T-helper 1 cell treated with Interleukin-12 subunit alpha and Interleukin-12 subunit beta and Interleukin-4 antibody, amounts not matched to agents 30 μg/mL and 1 μg/mL, for 36 hours (primary cell): Measurements from ENCODE around the gene FBXW12.

Source experiments
- H3K27ac Mint-ChIP-seq: one replicate; pipeline ENCODE4 v1.8.0; 2021; ENCODE audit warnings: mild to moderate bottlenecking, mixed read lengths
- H3K27me3 Mint-ChIP-seq: one replicate; pipeline ENCODE4 v1.8.0; 2021; ENCODE audit warnings: low read depth, mixed read lengths
- H3K36me3 Mint-ChIP-seq: one replicate; pipeline ENCODE4 v1.8.0; 2021; ENCODE audit warnings: low read depth, mixed read lengths
- H3K4me1 Mint-ChIP-seq: one replicate; pipeline ENCODE4 v1.8.0; 2021; ENCODE audit warnings: low read depth, mixed read lengths
- H3K4me3 Mint-ChIP-seq: one replicate; pipeline ENCODE4 v1.8.0; 2021; ENCODE audit warnings: mild to moderate bottlenecking, moderate library complexity, mixed read lengths
- H3K9me3 Mint-ChIP-seq: one replicate; pipeline ENCODE4 v1.8.0; 2021; ENCODE audit warnings: mixed read lengths

Gene FBXW12

DNA sequence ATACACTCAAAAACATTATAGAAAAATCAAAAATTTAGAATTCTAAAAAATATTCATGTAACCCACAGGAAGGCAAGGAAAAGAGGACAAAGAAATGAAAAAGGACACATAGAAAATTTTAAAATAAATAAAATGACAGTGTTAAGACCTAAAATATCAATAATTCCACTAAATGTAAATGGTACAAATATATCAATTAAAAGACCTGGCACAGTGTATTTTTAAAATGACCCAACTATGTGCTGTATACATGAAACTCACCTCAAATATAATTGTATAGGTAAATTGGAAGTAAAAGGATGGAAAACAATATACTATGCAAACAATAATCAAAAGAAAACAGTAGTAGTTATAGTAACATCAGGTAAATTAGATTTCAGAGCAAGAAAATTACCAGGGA lies 10.1 kb upstream of the FBXW12 start:
- H3K4me1 Mint-ChIP-seq, result peaks cover 2% of the 10 kb centered on the region
- H3K27me3 Mint-ChIP-seq, result peaks cover 36% of the 10 kb centered on the region
- H3K9me3 Mint-ChIP-seq, result peaks cover 22% of the 10 kb centered on the region
- H3K27ac Mint-ChIP-seq, result no peak overlapping the region
- H3K4me3 Mint-ChIP-seq, result no peak overlapping the region
- H3K36me3 Mint-ChIP-seq, result no peaks in the 10 kb centered on the region

DNA sequence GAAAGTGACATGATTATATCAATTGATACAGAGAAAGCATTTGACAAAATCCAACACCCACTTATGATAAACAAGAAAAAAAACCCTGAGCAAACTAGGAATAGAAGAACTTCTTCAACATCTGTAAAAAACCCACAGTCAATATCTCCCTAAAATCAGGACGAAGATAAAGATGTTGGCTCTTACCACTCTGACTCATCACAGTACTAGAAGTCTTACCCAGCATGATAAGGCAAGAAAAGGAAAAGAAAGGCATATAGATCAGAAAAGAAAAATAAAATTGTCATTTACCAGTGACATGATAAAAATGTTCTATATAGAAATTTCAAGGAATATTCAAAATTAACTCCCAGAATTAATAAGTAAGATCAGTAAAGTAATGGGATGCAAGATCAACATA lies 7.2 kb upstream of the FBXW12 start:
- Mint-ChIP-seq H3K36me3 (no peaks in the 10 kb centered on the region), H3K27ac (no peak overlapping the region), H3K9me3 (peaks cover 22% of the 10 kb centered on the region), H3K27me3 (peaks cover 28% of the 10 kb centered on the region), H3K4me1 (peaks cover 2% of the 10 kb centered on the region), H3K4me3 (no peak overlapping the region)

DNA sequence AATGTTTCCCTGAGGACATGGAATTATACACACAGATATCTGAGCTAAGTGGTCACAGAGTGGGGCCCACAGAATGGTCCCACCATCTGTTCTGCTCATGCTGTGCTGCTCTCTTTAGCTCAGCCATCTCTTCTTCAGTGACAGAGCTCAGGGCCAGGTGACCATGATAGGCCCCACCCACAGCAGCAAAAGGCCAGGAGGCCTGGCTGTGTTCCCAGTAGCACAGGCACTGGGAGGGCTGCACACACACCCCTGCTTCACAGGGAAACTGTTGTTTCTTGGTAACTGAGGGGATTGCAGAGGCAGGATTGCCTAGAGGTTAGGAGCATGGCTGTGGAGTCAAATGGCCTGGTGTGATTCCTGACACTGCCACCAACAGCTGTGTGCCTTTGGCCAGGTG lies 4.8 kb upstream of the FBXW12 start:
- Mint-ChIP-seq H3K27me3 (peaks cover 14% of the 10 kb centered on the region), H3K4me3 (no peak overlapping the region), H3K9me3 (peaks cover 12% of the 10 kb centered on the region), H3K27ac (no peak overlapping the region), H3K36me3 (no peaks in the 10 kb centered on the region), H3K4me1 (peaks cover 2% of the 10 kb centered on the region)

DNA sequence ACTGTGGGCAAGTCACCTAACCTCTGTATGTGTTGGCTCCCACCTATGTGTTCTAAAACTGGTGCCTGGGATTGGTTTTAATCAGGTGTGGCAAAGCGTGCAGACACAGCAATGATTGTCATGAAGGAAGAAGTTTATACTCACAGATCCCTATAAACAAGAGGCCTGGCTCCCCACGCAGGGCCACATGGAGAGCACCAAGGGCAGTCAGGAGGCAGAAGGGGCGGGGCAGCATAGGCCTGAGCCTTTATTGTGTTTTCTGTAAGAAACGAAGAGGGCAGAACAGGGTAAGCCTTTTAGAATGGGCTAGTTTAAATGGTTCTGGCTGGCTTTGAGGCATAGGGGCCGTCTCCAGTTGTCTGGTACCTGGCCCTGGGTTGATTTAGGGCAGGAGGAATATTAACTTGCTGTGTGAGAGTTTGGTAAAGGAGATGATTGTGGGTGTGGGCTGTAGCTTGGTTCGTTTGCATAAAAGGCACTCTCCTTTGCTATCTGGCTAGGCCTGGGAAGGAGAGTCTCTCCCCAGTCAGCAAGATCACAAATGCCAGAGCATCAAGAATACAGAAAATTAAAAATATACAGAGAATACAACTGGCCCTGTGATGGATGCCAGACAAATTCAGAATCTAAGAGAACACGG lies 2.2 kb upstream of the FBXW12 start:
- Mint-ChIP-seq H3K4me3 (no peak overlapping the region), H3K36me3 (no peaks in the 10 kb centered on the region), H3K4me1 (peaks cover 1% of the 10 kb centered on the region), H3K9me3 (peaks cover 2% of the 10 kb centered on the region), H3K27ac (no peak overlapping the region), H3K27me3 (peaks cover 3% of the 10 kb centered on the region)

DNA sequence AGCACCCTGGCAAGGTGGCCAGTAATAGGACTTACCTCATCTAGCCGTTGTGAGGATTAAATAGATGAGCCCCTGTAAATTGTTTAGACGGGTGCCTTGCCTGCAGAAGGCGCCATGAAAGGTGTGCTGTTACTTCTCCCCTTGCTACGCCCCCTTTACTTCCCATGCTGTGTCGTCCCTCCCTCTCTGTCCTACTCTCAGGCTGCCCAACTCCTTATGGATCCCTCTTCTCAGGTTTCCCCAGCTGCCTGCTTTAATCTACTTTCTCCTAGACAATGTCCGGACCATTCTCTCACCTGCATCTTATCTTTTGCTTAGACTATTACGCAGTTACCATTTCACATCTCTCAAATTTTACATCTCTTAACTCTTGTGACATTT lies 1.7 kb upstream of the FBXW12 start:
- H3K9me3 Mint-ChIP-seq, result no peaks in the 10 kb centered on the region
- H3K4me3 Mint-ChIP-seq, result no peak overlapping the region
- H3K27me3 Mint-ChIP-seq, result no peaks in the 10 kb centered on the region
- H3K4me1 Mint-ChIP-seq, result no peaks in the 10 kb centered on the region
- no peaks in the 10 kb centered on the region for H3K36me3 Mint-ChIP-seq
- no peak overlapping the region for H3K27ac Mint-ChIP-seq

DNA sequence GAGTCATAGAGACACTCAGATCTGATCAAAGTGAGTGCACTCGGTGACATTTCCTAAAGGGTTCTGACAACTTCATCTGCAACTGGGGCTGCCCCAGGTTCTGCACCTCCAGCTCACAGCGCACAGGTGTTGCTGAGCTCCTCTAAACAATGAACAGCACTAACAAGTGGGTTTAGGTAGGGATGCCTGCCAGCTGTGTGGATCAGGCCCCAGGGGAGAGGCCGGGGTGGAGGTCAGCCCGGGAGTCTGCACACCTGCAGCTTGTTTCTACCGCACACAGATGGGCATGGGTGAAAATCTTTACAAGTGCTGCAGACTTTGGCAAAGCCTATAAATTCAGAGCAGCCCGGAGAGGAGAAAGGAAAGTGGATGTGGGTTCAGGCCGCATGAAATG lies 355 bp downstream of the FBXW12 start:
- H3K9me3 Mint-ChIP-seq, result no peaks in the 10 kb centered on the region
- H3K27ac Mint-ChIP-seq, result no peak overlapping the region
- H3K4me3 Mint-ChIP-seq, result no peak overlapping the region
- peaks cover 3% of the 10 kb centered on the region for H3K27me3 Mint-ChIP-seq
- no peaks in the 10 kb centered on the region for H3K4me1 Mint-ChIP-seq
- H3K36me3 Mint-ChIP-seq, result no peaks in the 10 kb centered on the region

DNA sequence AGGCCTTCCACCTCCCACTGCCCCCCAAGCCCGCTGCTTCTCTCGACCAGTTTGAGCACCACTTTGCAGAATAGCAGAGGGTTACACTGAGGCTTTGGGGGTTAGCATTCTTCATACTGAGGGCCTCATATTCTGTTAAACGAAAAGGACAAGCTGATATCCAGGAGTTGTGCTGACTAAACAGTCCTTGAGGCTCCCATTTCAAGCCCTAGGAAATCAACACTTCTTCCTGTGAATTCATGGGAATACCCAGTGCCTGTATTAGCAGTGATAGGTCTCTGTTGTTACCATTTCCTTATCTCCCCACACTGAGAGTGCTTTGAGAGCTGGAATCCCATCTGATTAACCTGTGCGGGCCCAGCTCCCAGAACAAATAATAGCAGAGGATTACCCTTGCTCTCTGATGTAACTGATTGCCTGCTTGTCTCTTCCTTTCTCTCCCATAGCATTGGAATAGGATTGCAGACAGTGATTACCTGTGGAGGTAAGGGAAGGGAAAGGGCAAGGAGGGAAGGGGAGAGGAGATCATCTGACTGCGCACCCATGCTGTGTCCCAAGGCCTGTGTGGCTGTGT lies 930 bp downstream of the FBXW12 start:
- peaks cover 3% of the 10 kb centered on the region for H3K27me3 Mint-ChIP-seq
- H3K27ac Mint-ChIP-seq, result no peak overlapping the region
- H3K4me3 Mint-ChIP-seq, result no peak overlapping the region
- H3K4me1 Mint-ChIP-seq, result no peaks in the 10 kb centered on the region
- H3K9me3 Mint-ChIP-seq, result no peaks in the 10 kb centered on the region
- H3K36me3 Mint-ChIP-seq, result no peaks in the 10 kb centered on the region

DNA sequence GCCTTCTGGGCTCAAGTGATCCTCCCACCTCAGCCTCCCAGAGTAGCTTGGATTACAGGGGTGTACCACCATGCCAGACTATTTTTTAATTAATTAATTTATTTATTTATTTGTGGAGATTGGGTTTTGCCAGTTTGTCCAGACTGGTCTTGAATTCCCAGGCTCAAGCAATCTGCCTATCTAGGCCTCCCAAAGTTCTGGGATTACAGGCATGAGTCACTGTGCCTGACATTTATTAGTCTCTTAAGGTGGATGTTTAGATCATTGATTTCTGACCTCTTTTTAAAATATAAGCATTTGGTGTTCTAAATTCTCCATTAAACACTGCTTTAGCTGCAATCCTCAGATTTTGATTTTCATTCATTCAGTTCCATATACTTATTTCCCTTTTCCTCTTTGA lies 15.6 kb downstream of the FBXW12 start:
- H3K9me3 Mint-ChIP-seq, result no peaks in the 10 kb centered on the region
- H3K27me3 Mint-ChIP-seq, result peaks cover 59% of the 10 kb centered on the region
- no peak overlapping the region for H3K27ac Mint-ChIP-seq
- H3K36me3 Mint-ChIP-seq, result no peaks in the 10 kb centered on the region
- H3K4me3 Mint-ChIP-seq, result no peak overlapping the region
- H3K4me1 Mint-ChIP-seq, result no peaks in the 10 kb centered on the region

DNA sequence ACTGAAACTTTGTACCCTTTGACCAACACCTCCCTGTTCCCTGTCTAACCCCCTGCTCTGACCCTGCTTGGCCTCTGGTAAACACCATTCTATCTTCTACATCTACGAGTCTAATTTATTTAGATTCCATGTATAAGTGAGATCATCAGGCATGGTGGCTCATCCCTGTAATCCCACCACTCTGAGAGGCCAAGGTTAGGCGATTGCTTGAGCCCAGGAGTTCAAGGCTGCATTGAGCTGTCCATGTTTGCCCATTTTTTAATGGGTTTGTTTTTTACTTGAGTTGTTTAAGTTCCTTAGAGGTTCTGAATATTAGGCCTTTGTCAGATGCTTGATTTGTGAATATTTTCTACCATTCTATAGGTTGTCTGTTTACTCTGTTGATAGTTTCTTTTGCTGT lies 16.9 kb downstream of the FBXW12 start:
- Mint-ChIP-seq H3K4me1 (no peaks in the 10 kb centered on the region), H3K36me3 (no peaks in the 10 kb centered on the region), H3K4me3 (no peak overlapping the region), H3K27me3 (peaks cover 50% of the 10 kb centered on the region), H3K9me3 (no peaks in the 10 kb centered on the region), H3K27ac (no peak overlapping the region)

DNA sequence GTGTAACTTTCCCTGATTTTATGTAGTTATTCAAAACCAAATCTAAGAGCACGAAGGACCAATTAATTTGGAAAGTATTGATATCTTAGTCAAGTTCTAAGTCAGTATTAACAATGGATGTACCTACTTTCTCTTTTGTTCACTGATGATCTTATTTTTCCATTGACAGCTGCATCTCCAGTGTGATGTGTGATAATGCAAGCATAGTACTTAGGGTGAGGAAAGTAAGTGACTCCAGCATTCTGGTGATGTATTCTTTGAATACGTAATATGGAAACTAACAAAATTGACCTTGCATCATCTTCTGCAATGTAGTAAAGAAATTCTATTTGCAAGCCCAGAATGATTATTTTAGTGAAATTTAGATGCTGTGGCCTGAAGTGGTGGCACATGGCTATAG lies 22.4 kb downstream of the FBXW12 start:
- no peak overlapping the region for H3K4me3 Mint-ChIP-seq
- H3K4me1 Mint-ChIP-seq, result no peaks in the 10 kb centered on the region
- H3K9me3 Mint-ChIP-seq, result no peaks in the 10 kb centered on the region
- H3K27ac Mint-ChIP-seq, result no peak overlapping the region
- peaks cover 16% of the 10 kb centered on the region for H3K27me3 Mint-ChIP-seq
- no peaks in the 10 kb centered on the region for H3K36me3 Mint-ChIP-seq

DNA sequence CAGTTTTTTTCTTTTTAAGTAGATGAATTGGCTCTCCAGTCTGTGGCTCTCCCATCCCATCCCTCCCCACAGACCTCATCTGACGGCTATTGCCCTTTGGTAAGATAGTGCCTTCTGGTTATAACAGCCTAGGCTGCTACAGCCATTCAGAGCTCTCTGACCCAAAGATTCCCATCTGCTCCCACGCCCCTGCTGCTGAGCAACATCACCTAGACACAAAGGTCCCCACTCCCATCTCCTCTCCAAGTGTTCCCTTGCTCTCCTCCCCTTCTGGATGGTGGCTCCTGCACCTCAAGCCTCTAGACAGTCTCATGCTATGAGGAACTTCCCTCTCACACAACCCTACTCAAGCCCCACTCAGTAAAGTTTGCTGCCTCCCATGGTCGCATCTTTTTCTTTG lies 23.7 kb downstream of the FBXW12 start:
- Mint-ChIP-seq H3K4me3 (no peak overlapping the region), H3K9me3 (no peaks in the 10 kb centered on the region), H3K4me1 (no peaks in the 10 kb centered on the region), H3K27me3 (peaks cover 16% of the 10 kb centered on the region), H3K27ac (no peak overlapping the region), H3K36me3 (no peaks in the 10 kb centered on the region)

DNA sequence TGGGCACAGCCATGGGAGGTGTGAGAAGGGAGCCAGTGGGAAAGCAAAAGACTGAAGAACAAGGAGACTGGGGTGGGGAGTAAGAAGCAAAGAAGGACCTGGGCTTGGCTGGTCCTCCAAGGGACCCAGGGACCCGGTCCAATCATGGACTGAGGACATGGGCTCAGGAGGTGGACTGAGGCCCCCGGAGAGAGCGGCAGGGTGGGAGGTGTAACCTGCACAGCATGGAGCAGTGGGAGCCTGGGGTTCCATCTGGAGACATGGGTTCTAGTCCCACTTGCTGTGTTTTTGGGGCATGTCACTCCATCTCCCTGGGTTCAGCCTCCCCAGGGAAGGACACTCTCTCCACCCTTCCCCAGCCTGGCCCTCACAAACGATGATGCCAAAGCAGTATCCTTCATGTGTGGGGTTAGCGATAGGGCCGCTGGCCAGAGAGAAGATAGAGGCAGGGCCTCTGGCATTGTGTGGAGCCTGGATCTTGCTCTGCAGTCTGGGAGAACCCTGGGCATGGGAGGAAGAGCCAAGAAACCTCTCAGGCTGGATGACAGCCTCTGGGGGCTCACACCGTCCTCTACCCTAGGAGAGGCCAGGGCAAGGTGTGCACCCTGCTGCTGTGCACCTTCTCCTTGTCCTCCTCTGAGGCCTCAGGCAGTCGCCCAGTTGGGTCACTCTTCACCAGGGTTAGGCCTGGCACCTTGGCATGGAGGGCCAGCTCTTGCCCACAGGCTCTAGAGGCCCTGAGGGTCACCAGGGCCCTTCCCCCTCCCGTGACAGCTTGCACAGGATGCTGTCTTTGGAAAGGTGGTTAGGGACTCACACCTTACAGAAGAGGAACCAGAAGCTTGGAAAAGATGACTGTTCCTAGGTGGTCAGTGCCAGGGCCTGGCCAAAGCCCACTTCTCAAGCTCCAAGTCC lies 26.0 kb downstream of the FBXW12 start:
- H3K27ac Mint-ChIP-seq, result no peak overlapping the region
- H3K9me3 Mint-ChIP-seq, result no peaks in the 10 kb centered on the region
- peaks cover 2% of the 10 kb centered on the region for H3K4me1 Mint-ChIP-seq
- no peak overlapping the region for H3K4me3 Mint-ChIP-seq
- peaks cover 7% of the 10 kb centered on the region for H3K27me3 Mint-ChIP-seq
- H3K36me3 Mint-ChIP-seq, result no peaks in the 10 kb centered on the region

DNA sequence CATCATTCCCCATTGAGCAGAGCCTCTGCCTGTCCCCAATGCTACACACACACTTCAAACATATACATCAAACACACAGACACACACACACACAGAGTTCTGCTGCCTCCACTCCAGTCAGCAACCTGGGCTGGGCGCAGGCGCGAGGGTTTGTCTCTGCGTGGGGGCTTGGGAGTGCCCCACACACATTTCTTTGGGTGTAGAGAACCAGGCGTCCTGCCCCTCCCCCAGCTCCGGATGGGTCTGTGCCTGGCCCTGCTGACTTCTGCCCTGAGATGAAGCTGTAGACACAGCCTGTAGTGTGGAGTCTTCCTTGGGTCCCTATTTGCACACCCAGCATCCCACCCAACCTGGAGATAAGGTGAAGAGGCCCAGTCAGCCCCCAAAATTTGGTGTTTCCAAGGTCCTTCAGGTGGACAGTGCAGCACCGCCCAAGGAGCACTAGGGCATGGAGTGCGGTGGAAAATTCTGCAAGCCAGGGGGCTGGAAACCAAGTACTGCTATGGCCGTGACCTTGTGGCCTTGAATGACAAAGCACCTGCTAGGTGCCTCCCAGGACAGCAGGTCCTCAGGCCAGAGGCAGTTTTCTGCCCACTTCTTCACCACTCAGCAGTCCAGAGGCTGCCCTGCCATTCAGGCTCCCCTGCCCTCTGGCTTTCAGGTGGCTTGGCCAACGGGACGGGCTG lies 26.8 kb downstream of the FBXW12 start:
- no peak overlapping the region for H3K27ac Mint-ChIP-seq
- H3K36me3 Mint-ChIP-seq, result no peaks in the 10 kb centered on the region
- peaks cover 7% of the 10 kb centered on the region for H3K27me3 Mint-ChIP-seq
- H3K9me3 Mint-ChIP-seq, result no peaks in the 10 kb centered on the region
- peaks cover 2% of the 10 kb centered on the region for H3K4me1 Mint-ChIP-seq
- H3K4me3 Mint-ChIP-seq, result no peak overlapping the region

DNA sequence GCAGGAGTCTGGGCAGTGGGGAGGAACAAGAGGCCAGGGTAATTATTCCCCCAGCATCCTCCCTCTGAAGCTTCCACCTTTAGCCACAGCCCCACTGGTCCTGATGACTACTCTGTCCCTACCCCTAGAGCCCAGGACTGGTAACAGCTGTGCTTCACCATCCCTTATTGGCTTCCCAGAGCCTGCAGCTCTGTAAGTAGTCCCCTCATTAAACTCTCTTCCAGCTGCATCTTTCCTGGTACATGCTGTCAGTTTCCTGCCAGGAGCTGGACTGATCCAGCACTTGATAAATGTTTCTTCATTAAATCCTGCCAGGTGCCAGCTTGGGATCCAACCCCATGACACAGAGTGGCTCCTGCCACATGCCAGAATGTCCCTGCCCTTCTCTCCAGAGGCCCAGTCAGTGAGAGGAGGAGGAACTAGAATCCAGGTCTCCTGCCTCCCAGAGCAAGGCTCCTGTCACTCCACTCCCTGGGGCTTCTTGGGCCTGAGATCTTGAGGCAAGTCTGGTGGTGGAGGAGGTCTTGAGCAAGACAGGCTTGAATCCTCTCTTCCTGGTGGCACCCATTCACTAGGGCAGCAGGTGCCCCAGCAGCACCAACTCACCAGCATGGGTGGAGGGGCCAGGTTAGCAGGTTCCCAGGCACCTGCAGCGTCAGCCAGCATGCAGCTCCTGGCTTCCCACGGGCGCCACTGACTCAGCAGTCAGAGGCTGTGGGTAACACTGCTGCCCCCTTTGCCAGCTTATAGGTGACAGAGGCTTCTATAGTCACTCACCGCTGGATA lies 27.6 kb downstream of the FBXW12 start:
- no peak overlapping the region for H3K4me3 Mint-ChIP-seq
- H3K27me3 Mint-ChIP-seq, result peaks cover 7% of the 10 kb centered on the region
- peaks cover 2% of the 10 kb centered on the region for H3K4me1 Mint-ChIP-seq
- H3K27ac Mint-ChIP-seq, result no peak overlapping the region
- no peaks in the 10 kb centered on the region for H3K36me3 Mint-ChIP-seq
- H3K9me3 Mint-ChIP-seq, result no peaks in the 10 kb centered on the region
